ENCODE measurements around the gene TNP2.
A peak's percentile ranks its signal among the peaks of the same experiment; 100 is the strongest.

The TNP2 gene

GRCh38 chr16:11255737-11256660 lies 13.1 kb downstream of the TNP2 start, which contains the start of gene SOCS1:
TSS of gene SOCS1 (minus strand) at chr16:11256204. CDS start at chr16:11255478, 726 bp downstream.
- peak; percentile 91 for DNase-seq

- DNase-seq, result no peak
Measured at GRCh38 chr16:11254913-11255736, 14.0 kb downstream of the TNP2 start.

GRCh38 chr16:11253995-11254912 lies 14.9 kb downstream of the TNP2 start:
- DNase-seq, result no peak

- no peak for DNase-seq
Measured at GRCh38 chr16:11253009-11253994, 15.8 kb downstream of the TNP2 start.

GRCh38 chr16:11252482-11252931 lies 16.6 kb downstream of the TNP2 start:
- DNase-seq, result no peak

- DNase-seq, result no peak
Measured at GRCh38 chr16:11251525-11252481, 17.3 kb downstream of the TNP2 start.

- no peak for DNase-seq
Measured at GRCh38 chr16:11250786-11251524, 18.2 kb downstream of the TNP2 start.

GRCh38 chr16:11250091-11250785 lies 18.9 kb downstream of the TNP2 start:
- DNase-seq, result no peak

- DNase-seq, result no peak
Measured at GRCh38 chr16:11249233-11250061, 19.7 kb downstream of the TNP2 start.

- DNase-seq, result no peak
Measured at GRCh38 chr16:11248133-11248532, 21.0 kb downstream of the TNP2 start.

GRCh38 chr16:11245988-11246387 lies 23.1 kb downstream of the TNP2 start:
- no peak for DNase-seq

- DNase-seq, result no peak
Measured at GRCh38 chr16:11245222-11245737, 23.8 kb downstream of the TNP2 start.

- no peak for DNase-seq
Measured at GRCh38 chr16:11242658-11243057, 26.5 kb downstream of the TNP2 start.

- DNase-seq, result no peak
Measured at GRCh38 chr16:11241480-11242204, 27.5 kb downstream of the TNP2 start.

GRCh38 chr16:11240636-11241473 lies 28.3 kb downstream of the TNP2 start:
- DNase-seq, result no peak
